GM19455 (cell line): ENCODE measurements around the gene UCP3.

Experiments used
- ATAC-seq: cut with Tn5 transposase; IDR thresholded peaks from one replicate; pipeline ENCODE4 v1.9.1; 2021; ENCODE audit not compliant: unreplicated experiment

Gene UCP3

GRCh38 chr11:73978576-73979086 is 30.3 kb downstream of the UCP3 start:
- no peak for ATAC-seq

GRCh38 chr11:73977856-73978519 is 30.9 kb downstream of the UCP3 start:
- no peak for ATAC-seq

GRCh38 chr11:73976451-73977151 is 32.3 kb downstream of the UCP3 start:
- ATAC-seq: no peak

GRCh38 chr11:73975479-73975757 is 33.5 kb downstream of the UCP3 start:
- no peak for ATAC-seq

- no peak for ATAC-seq
These were observed 34.0 kb downstream of the UCP3 start for GRCh38 chr11:73974604-73975478.

- ATAC-seq: no peak
These were observed 36.0 kb downstream of the UCP3 start for GRCh38 chr11:73972620-73973449.

GRCh38 chr11:73972187-73972586 is 36.7 kb downstream of the UCP3 start:
- ATAC-seq: no peak

GRCh38 chr11:73971175-73971719 is 37.6 kb downstream of the UCP3 start:
- no peak for ATAC-seq

GRCh38 chr11:73969991-73970800 is 38.7 kb downstream of the UCP3 start:
- ATAC-seq: no peak

GRCh38 chr11:73969091-73969490 is 39.8 kb downstream of the UCP3 start:
- no peak for ATAC-seq

- ATAC-seq: no peak
These were observed 40.4 kb downstream of the UCP3 start for GRCh38 chr11:73968356-73968966.

GRCh38 chr11:73965764-73966121 is 43.1 kb downstream of the UCP3 start:
- no peak for ATAC-seq

GRCh38 chr11:73965076-73965763 is 43.7 kb downstream of the UCP3 start:
- no peak for ATAC-seq

- ATAC-seq: no peak
These were observed 45.0 kb downstream of the UCP3 start for GRCh38 chr11:73963861-73964260.

GRCh38 chr11:73962101-73962705 is 46.7 kb downstream of the UCP3 start:
- no peak for ATAC-seq

GRCh38 chr11:73961321-73961720 is 47.6 kb downstream of the UCP3 start:
- no peak for ATAC-seq

GRCh38 chr11:73958521-73959141 is 50.3 kb downstream of the UCP3 start:
- no peak for ATAC-seq
